Measurements from ENCODE around the gene CD164.

Gene CD164

DNA sequence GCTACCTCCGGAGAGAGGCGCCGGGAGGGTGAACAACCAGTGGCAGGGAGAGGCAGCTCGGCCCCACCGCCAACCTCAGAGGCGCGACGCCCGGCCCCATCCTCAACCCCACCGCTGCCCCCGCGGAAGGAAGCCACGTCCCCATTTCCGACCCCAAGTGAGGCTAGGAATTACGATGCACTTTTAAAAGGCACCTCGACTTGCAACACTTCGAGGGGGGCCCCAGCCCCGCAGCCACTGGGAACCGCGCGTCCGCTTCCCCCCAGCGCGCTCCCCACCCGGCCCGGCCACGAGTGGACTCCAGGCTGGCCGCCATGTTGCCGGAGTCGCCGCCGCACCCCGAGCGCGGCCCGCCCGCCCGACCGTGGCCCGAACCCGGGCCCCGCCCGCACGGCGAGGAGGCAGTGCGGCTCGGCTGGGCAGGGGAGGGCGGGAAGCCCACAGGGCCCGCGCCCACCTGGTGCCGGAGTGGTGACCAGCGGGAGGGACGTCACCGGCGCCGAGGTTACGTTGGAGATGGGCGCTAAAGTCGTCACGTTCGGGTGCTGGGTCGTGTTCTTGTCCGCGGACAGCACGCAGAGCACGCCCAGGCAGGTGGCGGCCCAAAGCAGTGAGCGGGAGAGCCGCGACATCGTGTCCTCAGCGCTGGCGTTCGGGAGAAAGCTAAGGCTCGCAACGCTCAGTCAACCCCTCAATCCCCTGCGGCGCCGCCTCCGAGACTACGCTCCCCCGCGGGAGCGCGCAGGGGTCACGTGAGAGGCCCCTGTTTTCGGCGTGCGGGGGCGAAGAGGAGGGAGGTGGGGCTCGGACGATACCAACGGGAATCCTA is at the start of gene CD164:
TSS of gene CD164 (minus strand) at position 721 of the 829 bp plus-strand sequence. CDS start at position 632, 89 bp downstream.
- Histone ChIP-seq H3K27me3 (ENCODE audit: control insufficient read depth in 5 of 5, insufficient read depth in 4 of 5, low read length in 5 of 5) (no peaks in the 10 kb centered on the region), H3K27ac (ENCODE audit: low read depth, low read length) (peak within 1 kb of the TSS; percentile 96), H3K9ac (ENCODE audit: low read length in 5 of 5) (peak within 1 kb of the TSS; percentile 85 to 98 (median 94)), H3K36me3 (ENCODE audit: control insufficient read depth in 5 of 5, insufficient read depth in 5 of 5, low read length in 5 of 5) (peaks cover 6 to 16% (median 12%) of the 10 kb centered on the region in 5 donors), H3K4me1 (ENCODE audit: control insufficient read depth in 5 of 5, insufficient read depth in 5 of 5, low read length in 5 of 5) (peaks cover 0 to 64% (median 55%) of the 10 kb centered on the region in 5 donors), H3K9me3 (ENCODE audit: control insufficient read depth in 5 of 5, low read length in 5 of 5) (no peaks in the 10 kb centered on the region), H3K4me3 (ENCODE audit: low read depth in 1 of 5, low read length in 5 of 5) (peak within 1 kb of the TSS; percentile 78 to 100 (median 93))

DNA sequence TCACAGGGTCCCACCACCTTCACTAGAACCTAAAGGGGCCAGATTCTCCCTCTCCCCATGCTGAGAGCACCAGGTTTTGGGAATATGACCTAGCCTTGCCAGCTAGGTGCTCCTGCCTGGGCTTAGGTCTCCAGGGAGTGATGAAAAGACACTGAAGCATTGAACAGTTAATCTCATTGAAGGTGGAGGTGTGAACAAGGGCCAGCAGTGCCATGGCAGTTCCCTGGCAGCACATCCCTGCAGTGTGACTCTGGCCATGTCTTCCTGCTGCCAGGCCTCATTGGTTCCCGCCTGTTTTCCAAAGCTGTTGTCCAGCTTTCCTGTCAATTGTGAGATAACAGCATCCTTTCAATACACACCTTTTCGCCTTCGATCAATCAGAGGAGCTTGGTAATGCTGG is 47.2 kb upstream of the CD164 start:
- H3K27ac ChIP-seq (ENCODE audit: low read depth, low read length): no peak overlapping the region
- peaks cover 3 to 19% (median 14%) of the 10 kb centered on the region in 5 donors for H3K4me1 ChIP-seq (ENCODE audit: control insufficient read depth in 5 of 5, insufficient read depth in 5 of 5, low read length in 5 of 5)
- no peaks in the 10 kb centered on the region for H3K36me3 ChIP-seq (ENCODE audit: control insufficient read depth in 5 of 5, insufficient read depth in 5 of 5, low read length in 5 of 5)
- no peaks in the 10 kb centered on the region for H3K27me3 ChIP-seq (ENCODE audit: control insufficient read depth in 5 of 5, insufficient read depth in 4 of 5, low read length in 5 of 5)
- H3K9ac ChIP-seq (ENCODE audit: low read length in 5 of 5): no peak overlapping the region
- no peaks in the 10 kb centered on the region for H3K9me3 ChIP-seq (ENCODE audit: control insufficient read depth in 5 of 5, low read length in 5 of 5)
- H3K4me3 ChIP-seq (ENCODE audit: low read depth in 1 of 5, low read length in 5 of 5): no peak overlapping the region

DNA sequence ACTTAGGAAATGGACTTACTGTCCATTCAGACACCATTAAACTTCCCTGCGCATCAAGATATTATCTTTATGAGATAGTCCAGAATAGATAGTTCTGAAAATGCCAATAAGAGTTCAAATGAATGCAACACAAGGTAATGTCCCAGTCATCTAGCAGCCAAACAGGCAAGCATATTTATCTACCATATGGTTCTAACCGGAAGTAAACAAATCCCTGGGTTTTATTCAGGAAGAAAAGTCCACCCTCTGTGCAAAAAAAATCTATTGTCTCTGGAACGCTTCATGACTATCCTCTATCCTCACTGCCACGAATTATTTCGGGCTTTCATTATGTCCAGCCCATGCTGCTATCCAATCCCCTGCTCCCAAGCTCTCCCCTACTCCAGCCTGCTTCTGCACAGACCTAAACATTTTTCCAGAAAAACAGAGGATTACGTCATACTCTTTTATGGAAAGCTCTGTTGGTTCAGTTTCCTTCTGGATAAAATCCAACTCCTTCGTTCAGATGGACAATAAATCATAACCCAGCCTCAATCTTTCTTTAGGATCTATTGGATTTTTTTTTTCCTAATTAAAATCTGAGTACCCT is 46.7 kb upstream of the CD164 start:
- Histone ChIP-seq H3K36me3 (ENCODE audit: control insufficient read depth in 5 of 5, insufficient read depth in 5 of 5, low read length in 5 of 5) (no peaks in the 10 kb centered on the region), H3K9ac (ENCODE audit: low read length in 5 of 5) (no peak overlapping the region), H3K4me1 (ENCODE audit: control insufficient read depth in 5 of 5, insufficient read depth in 5 of 5, low read length in 5 of 5) (peaks cover 3 to 21% (median 19%) of the 10 kb centered on the region in 5 donors), H3K9me3 (ENCODE audit: control insufficient read depth in 5 of 5, low read length in 5 of 5) (no peaks in the 10 kb centered on the region), H3K4me3 (ENCODE audit: low read depth in 1 of 5, low read length in 5 of 5) (peak overlapping the region; percentile 1 to 47 (median 13)), H3K27ac (ENCODE audit: low read depth, low read length) (no peak overlapping the region), H3K27me3 (ENCODE audit: control insufficient read depth in 5 of 5, insufficient read depth in 4 of 5, low read length in 5 of 5) (no peaks in the 10 kb centered on the region)

DNA sequence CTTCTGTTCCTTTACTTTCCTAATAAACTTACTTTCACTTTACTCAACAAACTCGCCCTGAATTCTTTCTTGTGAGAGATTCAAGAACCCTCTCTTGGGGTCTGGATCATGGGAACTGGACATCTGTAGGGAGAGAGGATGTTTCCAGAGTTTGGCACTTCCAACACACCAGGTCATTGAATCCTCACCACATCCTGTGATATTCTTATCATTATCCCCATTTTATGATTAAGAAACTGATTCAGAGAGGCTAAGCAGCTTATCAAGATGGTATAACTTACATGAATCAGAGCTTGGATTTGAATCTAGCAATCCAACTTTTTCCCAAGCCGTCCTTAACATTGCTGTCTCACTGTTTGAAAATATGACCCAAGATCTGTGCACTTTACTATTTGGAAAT is 42.7 kb upstream of the CD164 start:
- H3K4me1 ChIP-seq (ENCODE audit: control insufficient read depth in 5 of 5, insufficient read depth in 5 of 5, low read length in 5 of 5): peaks cover 3 to 22% (median 19%) of the 10 kb centered on the region in 5 donors
- H3K9me3 ChIP-seq (ENCODE audit: control insufficient read depth in 5 of 5, low read length in 5 of 5): no peaks in the 10 kb centered on the region
- H3K36me3 ChIP-seq (ENCODE audit: control insufficient read depth in 5 of 5, insufficient read depth in 5 of 5, low read length in 5 of 5): no peaks in the 10 kb centered on the region
- H3K27me3 ChIP-seq (ENCODE audit: control insufficient read depth in 5 of 5, insufficient read depth in 4 of 5, low read length in 5 of 5): no peaks in the 10 kb centered on the region
- no peak overlapping the region for H3K4me3 ChIP-seq (ENCODE audit: low read depth in 1 of 5, low read length in 5 of 5)
- no peak overlapping the region for H3K9ac ChIP-seq (ENCODE audit: low read length in 5 of 5)
- no peak overlapping the region for H3K27ac ChIP-seq (ENCODE audit: low read depth, low read length)

DNA sequence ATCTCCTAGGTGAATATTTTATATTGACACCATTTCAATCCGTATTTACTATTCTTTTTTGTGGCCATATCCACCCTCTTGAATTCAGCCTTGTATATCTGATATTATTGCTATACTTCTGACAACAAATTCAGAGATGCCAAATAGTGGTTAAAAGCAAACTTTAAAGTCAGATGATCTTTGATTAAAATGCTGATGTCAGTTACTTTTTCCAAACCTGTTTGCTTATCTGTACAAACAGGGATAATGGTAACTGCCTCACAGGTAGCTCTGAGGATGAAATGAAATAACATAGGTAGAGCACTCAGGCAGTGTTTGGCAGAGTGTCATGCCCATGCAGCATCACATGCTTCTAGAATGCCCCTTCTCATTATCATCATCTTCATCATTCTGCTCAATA is 38.9 kb upstream of the CD164 start:
- peaks cover 0 to 10% (median 8%) of the 10 kb centered on the region in 5 donors for H3K4me1 ChIP-seq (ENCODE audit: control insufficient read depth in 5 of 5, insufficient read depth in 5 of 5, low read length in 5 of 5)
- no peak overlapping the region for H3K9ac ChIP-seq (ENCODE audit: low read length in 5 of 5)
- no peak overlapping the region for H3K27ac ChIP-seq (ENCODE audit: low read depth, low read length)
- H3K4me3 ChIP-seq (ENCODE audit: low read depth in 1 of 5, low read length in 5 of 5): no peak overlapping the region
- H3K27me3 ChIP-seq (ENCODE audit: control insufficient read depth in 5 of 5, insufficient read depth in 4 of 5, low read length in 5 of 5): no peaks in the 10 kb centered on the region
- no peaks in the 10 kb centered on the region for H3K9me3 ChIP-seq (ENCODE audit: control insufficient read depth in 5 of 5, low read length in 5 of 5)
- no peaks in the 10 kb centered on the region for H3K36me3 ChIP-seq (ENCODE audit: control insufficient read depth in 5 of 5, insufficient read depth in 5 of 5, low read length in 5 of 5)

DNA sequence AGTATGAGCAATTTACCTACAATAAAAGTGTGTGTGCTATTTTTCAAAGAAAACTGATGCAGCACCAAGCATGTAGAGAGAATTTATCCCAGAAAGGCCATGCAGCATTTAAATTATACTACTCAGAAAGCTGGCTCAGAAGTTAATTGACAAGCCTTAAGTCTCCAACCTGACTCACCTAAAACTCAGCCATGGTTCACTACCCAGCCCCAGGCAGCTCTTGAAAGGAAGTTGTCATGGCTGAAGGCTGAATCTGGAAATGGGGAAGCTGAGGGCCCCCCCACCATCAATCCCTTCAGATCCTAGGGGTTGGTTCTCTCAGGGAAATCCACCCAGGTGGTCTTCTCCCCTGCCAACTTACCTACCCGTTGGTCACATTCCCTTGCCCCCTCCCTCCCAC is 38.5 kb upstream of the CD164 start:
- Histone ChIP-seq H3K27ac (ENCODE audit: low read depth, low read length) (no peak overlapping the region), H3K4me3 (ENCODE audit: low read depth in 1 of 5, low read length in 5 of 5) (no peak overlapping the region), H3K4me1 (ENCODE audit: control insufficient read depth in 5 of 5, insufficient read depth in 5 of 5, low read length in 5 of 5) (peaks cover 0 to 10% (median 8%) of the 10 kb centered on the region in 5 donors), H3K36me3 (ENCODE audit: control insufficient read depth in 5 of 5, insufficient read depth in 5 of 5, low read length in 5 of 5) (no peaks in the 10 kb centered on the region), H3K27me3 (ENCODE audit: control insufficient read depth in 5 of 5, insufficient read depth in 4 of 5, low read length in 5 of 5) (no peaks in the 10 kb centered on the region), H3K9ac (ENCODE audit: low read length in 5 of 5) (no peak overlapping the region), H3K9me3 (ENCODE audit: control insufficient read depth in 5 of 5, low read length in 5 of 5) (no peaks in the 10 kb centered on the region)

DNA sequence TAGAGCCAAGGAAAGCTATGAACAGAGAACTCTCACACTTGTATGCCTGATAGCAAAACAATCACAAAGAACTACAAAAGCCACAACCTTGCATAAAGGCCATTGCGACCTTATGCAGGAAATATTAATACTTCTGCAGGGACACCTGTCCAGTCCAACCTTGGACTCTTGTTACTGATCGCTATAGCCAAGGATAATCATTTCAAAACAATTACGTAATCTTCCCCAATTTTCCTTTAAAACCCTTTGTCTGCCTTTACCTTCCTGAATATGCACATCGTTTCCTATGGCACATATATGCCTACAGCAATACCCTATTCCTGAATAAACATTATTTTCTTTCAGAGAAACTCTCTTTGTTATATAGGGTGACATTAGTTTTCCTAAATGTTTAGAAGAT is 35.4 kb upstream of the CD164 start:
- Histone ChIP-seq H3K4me1 (ENCODE audit: control insufficient read depth in 5 of 5, insufficient read depth in 5 of 5, low read length in 5 of 5) (no peaks in the 10 kb centered on the region), H3K9me3 (ENCODE audit: control insufficient read depth in 5 of 5, low read length in 5 of 5) (no peaks in the 10 kb centered on the region), H3K27ac (ENCODE audit: low read depth, low read length) (no peak overlapping the region), H3K27me3 (ENCODE audit: control insufficient read depth in 5 of 5, insufficient read depth in 4 of 5, low read length in 5 of 5) (no peaks in the 10 kb centered on the region), H3K4me3 (ENCODE audit: low read depth in 1 of 5, low read length in 5 of 5) (no peak overlapping the region), H3K36me3 (ENCODE audit: control insufficient read depth in 5 of 5, insufficient read depth in 5 of 5, low read length in 5 of 5) (no peaks in the 10 kb centered on the region), H3K9ac (ENCODE audit: low read length in 5 of 5) (no peak overlapping the region)

DNA sequence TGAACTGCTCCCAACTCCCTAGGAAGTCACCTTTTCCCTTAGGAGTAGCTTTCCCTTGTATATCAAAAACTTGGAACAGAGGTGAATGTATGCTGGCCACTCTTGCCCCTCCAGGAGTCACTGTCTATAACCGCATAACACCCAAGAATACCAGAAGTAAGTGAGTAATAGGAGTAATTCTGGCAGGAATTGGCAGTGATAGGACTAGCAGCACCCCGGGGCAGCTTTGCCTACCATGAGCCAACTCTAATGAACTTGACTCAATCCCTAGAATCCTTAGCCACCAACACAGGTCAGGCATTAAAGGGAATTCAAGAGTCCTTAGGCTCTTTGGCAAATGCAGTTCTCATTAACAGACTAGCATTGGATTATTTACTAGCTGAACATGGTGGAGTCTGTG is 28.8 kb upstream of the CD164 start:
- Histone ChIP-seq H3K27ac (ENCODE audit: low read depth, low read length) (no peak overlapping the region), H3K27me3 (ENCODE audit: control insufficient read depth in 5 of 5, insufficient read depth in 4 of 5, low read length in 5 of 5) (no peaks in the 10 kb centered on the region), H3K9ac (ENCODE audit: low read length in 5 of 5) (no peak overlapping the region), H3K4me1 (ENCODE audit: control insufficient read depth in 5 of 5, insufficient read depth in 5 of 5, low read length in 5 of 5) (peaks cover 0 to 4% (median 0%) of the 10 kb centered on the region in 5 donors), H3K36me3 (ENCODE audit: control insufficient read depth in 5 of 5, insufficient read depth in 5 of 5, low read length in 5 of 5) (no peaks in the 10 kb centered on the region), H3K4me3 (ENCODE audit: low read depth in 1 of 5, low read length in 5 of 5) (no peak overlapping the region), H3K9me3 (ENCODE audit: control insufficient read depth in 5 of 5, low read length in 5 of 5) (no peaks in the 10 kb centered on the region)

DNA sequence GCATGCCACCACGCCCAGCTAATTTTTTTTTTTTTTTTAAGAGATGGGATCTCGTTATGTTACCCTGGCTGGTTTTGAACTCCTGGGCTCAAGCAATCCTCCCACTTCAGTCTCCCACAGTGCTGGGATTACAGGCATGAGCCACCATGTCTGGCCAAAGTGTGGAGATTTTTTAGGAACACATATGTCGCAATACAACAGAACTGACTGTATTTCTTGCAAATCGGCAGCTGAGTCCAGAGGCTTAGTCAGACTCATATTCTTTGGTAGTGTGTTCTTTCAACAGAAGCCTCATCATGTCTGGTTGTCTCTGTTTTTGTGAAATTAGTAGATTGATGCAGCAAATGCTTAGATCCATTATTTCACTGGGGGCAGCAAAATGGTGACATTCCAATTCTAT is 23.9 kb upstream of the CD164 start:
- Histone ChIP-seq H3K27ac (ENCODE audit: low read depth, low read length) (no peak overlapping the region), H3K4me3 (ENCODE audit: low read depth in 1 of 5, low read length in 5 of 5) (no peak overlapping the region), H3K4me1 (ENCODE audit: control insufficient read depth in 5 of 5, insufficient read depth in 5 of 5, low read length in 5 of 5) (peaks cover 0 to 4% (median 0%) of the 10 kb centered on the region in 5 donors)

DNA sequence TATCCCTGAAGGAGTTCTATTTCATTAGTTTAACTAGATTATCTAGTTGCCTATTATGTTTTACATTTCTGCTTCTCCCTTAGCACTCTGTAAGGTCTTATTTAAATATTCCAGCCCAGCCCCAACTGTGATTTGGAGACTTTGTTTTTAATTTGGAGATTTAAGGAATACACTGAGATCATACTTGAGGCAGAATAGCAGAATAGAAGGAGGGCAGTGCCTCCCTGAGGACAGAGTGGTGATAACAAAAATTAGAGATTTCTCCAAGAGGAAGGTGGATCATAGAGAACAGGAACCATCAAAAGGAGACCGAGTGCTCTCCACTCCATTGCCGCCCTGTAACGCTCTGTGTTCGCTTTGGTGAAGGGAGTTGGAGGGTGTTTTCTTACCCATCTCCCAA is 14.8 kb upstream of the CD164 start:
- H3K4me3 ChIP-seq (ENCODE audit: low read depth in 1 of 5, low read length in 5 of 5): no peak overlapping the region
- H3K36me3 ChIP-seq (ENCODE audit: control insufficient read depth in 5 of 5, insufficient read depth in 5 of 5, low read length in 5 of 5): no peaks in the 10 kb centered on the region
- H3K9me3 ChIP-seq (ENCODE audit: control insufficient read depth in 5 of 5, low read length in 5 of 5): no peaks in the 10 kb centered on the region
- no peak overlapping the region for H3K9ac ChIP-seq (ENCODE audit: low read length in 5 of 5)
- H3K27me3 ChIP-seq (ENCODE audit: control insufficient read depth in 5 of 5, insufficient read depth in 4 of 5, low read length in 5 of 5): no peaks in the 10 kb centered on the region
- H3K27ac ChIP-seq (ENCODE audit: low read depth, low read length): no peak overlapping the region
- H3K4me1 ChIP-seq (ENCODE audit: control insufficient read depth in 5 of 5, insufficient read depth in 5 of 5, low read length in 5 of 5): no peaks in the 10 kb centered on the region

More for the DNA sequence above, 23.9 kb upstream of the CD164 start:
- no peak overlapping the region for H3K9ac ChIP-seq (ENCODE audit: low read length in 5 of 5)
- H3K27me3 ChIP-seq (ENCODE audit: control insufficient read depth in 5 of 5, insufficient read depth in 4 of 5, low read length in 5 of 5): no peaks in the 10 kb centered on the region
- no peaks in the 10 kb centered on the region for H3K36me3 ChIP-seq (ENCODE audit: control insufficient read depth in 5 of 5, insufficient read depth in 5 of 5, low read length in 5 of 5)
- no peaks in the 10 kb centered on the region for H3K9me3 ChIP-seq (ENCODE audit: control insufficient read depth in 5 of 5, low read length in 5 of 5)
